Lung (tissue), 12 donors: ENCODE data around the gene DDX56. TPM values are rescaled to one million over a fixed set of nuclear protein-coding genes. Genes with fewer than 3 reads are reported as not detected.

Experiments used
- ATAC-seq: fragments of 200-7000 bp; cut with Tn5 transposase; one replicate; pipeline ENCODE4 v1.9.1; 2020; ENCODE audit warnings: moderate number of reproducible peaks; ENCODE audit not compliant: insufficient read depth, low FRiP score
- DNase-seq, 3 donors: peaks; one replicate each; pipeline ENCODE4 v3.0.0-alpha.2; 2013 to 2017
- H3K27ac ChIP-seq, 2 donors: one replicate each; pipeline ENCODE4 v1.5.1; 2013; ENCODE audit warnings: mild to moderate bottlenecking in 2 of 2, moderate library complexity in 2 of 2, control low read depth in 1 of 2, inconsistent platforms in 1 of 2, low read depth in 1 of 2, low read length in 1 of 2
- H3K27me3 ChIP-seq, 3 donors: one replicate each; pipeline ENCODE4 v1.5.1; 2013; ENCODE audit warnings: low read length in 2 of 3; ENCODE audit not compliant: control insufficient read depth in 3 of 3, insufficient read depth in 3 of 3
- H3K36me3 ChIP-seq, 4 donors: one replicate each; pipeline ENCODE4 v1.5.1; 2013; ENCODE audit warnings: low read length in 4 of 4, mild to moderate bottlenecking in 1 of 4, moderate library complexity in 1 of 4; ENCODE audit not compliant: control insufficient read depth in 4 of 4, insufficient read depth in 4 of 4
- H3K4me1 ChIP-seq, 5 donors: one replicate each; pipeline ENCODE4 v1.5.1; 2013; ENCODE audit warnings: low read length in 5 of 5, mild to moderate bottlenecking in 2 of 5, moderate library complexity in 1 of 5; ENCODE audit not compliant: control insufficient read depth in 5 of 5, insufficient read depth in 5 of 5
- H3K4me3 ChIP-seq: one replicate; pipeline ENCODE4 v1.5.1; 2013; ENCODE audit warnings: mild to moderate bottlenecking, control low read depth, moderate library complexity
- H3K9ac ChIP-seq, 2 donors: one replicate each; pipeline ENCODE4 v1.5.1; 2013; ENCODE audit warnings: low read length in 2 of 2, control low read depth in 1 of 2; ENCODE audit not compliant: insufficient read depth in 1 of 2
- H3K9me3 ChIP-seq, 4 donors: one replicate each; pipeline ENCODE4 v1.5.1; 2013; ENCODE audit warnings: low read length in 3 of 4, mild to moderate bottlenecking in 1 of 4, moderate library complexity in 1 of 4; ENCODE audit not compliant: control insufficient read depth in 4 of 4, insufficient read depth in 3 of 4
- CTCF ChIP-seq: IDR thresholded peaks from 2 replicates; pipeline ENCODE4 v1.5.1; 2012; ENCODE audit warnings: mild to moderate bottlenecking; ENCODE audit errors: control extremely low read depth, extremely low read depth
- WGBS, 2 donors: extraction: QIAGEN DNeasy Blood & Tissue Kit; methylation state at CpG; one replicate each; pipeline ENCODE4 v1.1.7; 2013; 5-methylcytosine and 5-hydroxymethylcytosine counted together
- polyA plus RNA-seq, 2 donors: library from polyadenylated mRNA; stranded (reverse); fragments of 200-250 nt; gene quantifications; one replicate each; pipeline ENCODE4 v1.2.1, GENCODE V29; 2013
- total RNA-seq, 2 donors: library from RNA; depleted of rRNA in 1 of 2; stranded (reverse); fragments of >200 nt in 1 of 2; gene quantifications; one replicate each; pipeline ENCODE4 v1.2.1, GENCODE V29; 2014 to 2021
- donor health status: control.
- donor health status: control.
- donor health status: Bipolar disorder and iron deficiency.
- donor health status: healthy.
- donor health status: DM: yes; HTN: yes; CAD: no.

The DDX56 gene
- total and polyA plus RNA-seq, 4 donors = 45.9 to 67.5 (median 58.2) TPM

- Histone ChIP-seq H3K4me3 (no peak overlapping the region), H3K27me3 (no peaks in the 10 kb centered on the region), H3K9me3 (no peaks in the 10 kb centered on the region), H3K9ac (no peak overlapping the region), H3K36me3 (no peaks in the 10 kb centered on the region), H3K27ac (no peak overlapping the region), H3K4me1 (no peaks in the 10 kb centered on the region)
- DNase-seq = no peak
- no peak for TF ChIP-seq CTCF
- ATAC-seq = no peak
- WGBS, 2 donors = 90% methylated on average over 27 of the region's 27 CpGs
Measured at GRCh38 chr7:44539669-44540506, 33.8 kb downstream of the DDX56 start.

DNA sequence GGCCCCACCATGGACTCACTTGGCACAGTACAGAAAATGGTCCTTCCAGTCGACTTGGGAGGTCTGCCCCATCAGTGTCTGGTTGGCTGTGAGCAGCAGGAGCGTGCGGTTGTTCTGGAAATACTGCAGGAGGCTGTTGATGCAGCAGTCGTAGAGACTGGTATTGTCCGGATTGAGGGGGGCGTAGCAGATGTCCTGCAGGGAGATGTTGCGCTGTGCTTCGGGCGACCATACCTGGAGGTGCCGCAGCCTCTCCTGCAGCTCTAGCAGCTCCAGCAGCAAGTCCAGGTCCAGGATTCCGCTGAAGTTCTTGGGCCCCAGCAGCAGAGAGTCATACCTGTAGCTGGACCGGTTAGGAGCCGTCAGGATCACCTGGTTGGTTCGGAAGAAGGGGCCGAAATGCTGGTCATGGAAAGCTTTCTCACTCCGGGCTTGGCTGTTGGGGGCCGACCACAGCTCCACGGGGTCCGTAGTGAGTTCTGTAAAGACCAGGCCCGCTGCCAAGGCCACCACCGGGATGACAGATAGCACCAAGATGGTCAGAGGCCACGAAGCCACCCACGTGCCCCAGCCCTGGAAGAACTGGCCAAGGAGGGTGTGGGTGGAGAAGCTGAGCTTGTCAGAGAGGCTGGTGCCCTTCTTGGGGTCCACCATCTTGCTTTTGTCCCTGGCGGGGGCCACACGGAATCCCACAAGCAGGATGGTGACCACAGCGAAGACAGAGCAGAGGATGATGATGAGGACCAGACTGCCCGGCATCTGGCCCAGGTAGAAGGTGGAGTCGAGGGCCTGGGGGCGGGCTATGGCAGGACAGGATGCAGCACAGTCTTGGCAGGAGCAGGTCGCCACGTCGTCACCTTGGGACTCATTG lies 34.7 kb downstream of the DDX56 start:
- no peak for TF ChIP-seq CTCF
- no peak overlapping the region for H3K27ac ChIP-seq
- H3K4me1 ChIP-seq = peaks cover 0 to 7% (median 0%) of the 10 kb centered on the region in 5 donors
- no peak overlapping the region for H3K9ac ChIP-seq
- ATAC-seq (no peak), DNase-seq (no peak)
- 91 to 93% methylated on average over 32 of the region's 32 CpGs for WGBS, 2 donors
- H3K9me3 ChIP-seq = no peaks in the 10 kb centered on the region
- H3K4me3 ChIP-seq = no peak overlapping the region
- no peaks in the 10 kb centered on the region for H3K27me3 ChIP-seq
- H3K36me3 ChIP-seq = no peaks in the 10 kb centered on the region

DNA sequence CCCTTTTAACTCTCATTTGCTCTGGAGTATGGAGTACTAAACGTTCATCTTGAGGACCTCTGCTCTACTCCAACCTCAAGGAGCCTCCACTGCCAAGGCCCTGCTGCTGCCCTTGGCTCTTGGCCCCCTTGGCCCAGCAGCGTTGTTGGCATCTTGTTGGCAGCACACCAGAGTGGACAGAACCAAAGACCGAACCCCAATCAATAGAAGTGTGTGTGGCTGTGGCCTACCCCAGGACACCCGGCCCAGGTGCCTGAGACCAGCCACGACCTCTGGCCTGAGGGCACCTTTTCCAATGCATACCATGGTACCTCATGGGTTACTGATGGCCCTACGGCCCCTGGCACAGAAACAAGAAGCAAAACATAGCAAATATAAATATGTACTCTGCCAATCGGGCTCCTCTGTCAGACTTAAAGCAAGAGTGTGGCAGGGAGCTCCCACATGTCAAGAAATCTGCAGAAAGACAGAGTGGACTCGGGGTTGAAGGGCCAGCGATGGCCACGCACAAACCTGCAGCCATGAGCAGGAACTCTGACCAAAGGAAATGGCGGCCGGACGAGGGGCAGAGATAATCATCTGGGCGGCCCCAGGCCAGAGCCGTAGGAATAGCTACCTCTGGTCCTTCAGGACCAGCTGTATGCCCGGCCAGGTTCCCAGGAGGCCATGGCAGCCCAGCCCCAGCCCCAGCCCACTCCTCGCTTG lies 35.5 kb downstream of the DDX56 start:
- Histone ChIP-seq H3K27me3 (no peaks in the 10 kb centered on the region), H3K9me3 (no peaks in the 10 kb centered on the region), H3K4me1 (peaks cover 0 to 15% (median 0%) of the 10 kb centered on the region in 5 donors), H3K27ac (no peak overlapping the region), H3K36me3 (no peaks in the 10 kb centered on the region), H3K9ac (no peak overlapping the region), H3K4me3 (no peak overlapping the region)
- DNase-seq (no peak), ATAC-seq (no peak)
- WGBS, 2 donors = 86 to 89% methylated on average over 17 of the region's 17 CpGs
- no peak for TF ChIP-seq CTCF
